ENCODE data around the gene APBB1. TPM values are rescaled to one million over a fixed set of nuclear protein-coding genes. Genes with fewer than 3 reads are reported as not detected.

Gene APBB1
- total RNA-seq, 6 experiments from 2014 or later = 32.3 to 38.7 (median 35.4) TPM

GRCh38 chr11:6410695-6411430 is 8.0 kb downstream of the APBB1 start:
- Mint-ChIP-seq H3K27ac (no peak overlapping the region), H3K9me3 (no peaks in the 10 kb centered on the region), H3K36me3 (ENCODE audit: low read depth) (no peaks in the 10 kb centered on the region), H3K27me3 (ENCODE audit: insufficient read depth) (no peaks in the 10 kb centered on the region), H3K4me1 (ENCODE audit: low read depth) (no peaks in the 10 kb centered on the region), H3K4me3 (no peak overlapping the region)
- TF ChIP-seq, protein P1, sequence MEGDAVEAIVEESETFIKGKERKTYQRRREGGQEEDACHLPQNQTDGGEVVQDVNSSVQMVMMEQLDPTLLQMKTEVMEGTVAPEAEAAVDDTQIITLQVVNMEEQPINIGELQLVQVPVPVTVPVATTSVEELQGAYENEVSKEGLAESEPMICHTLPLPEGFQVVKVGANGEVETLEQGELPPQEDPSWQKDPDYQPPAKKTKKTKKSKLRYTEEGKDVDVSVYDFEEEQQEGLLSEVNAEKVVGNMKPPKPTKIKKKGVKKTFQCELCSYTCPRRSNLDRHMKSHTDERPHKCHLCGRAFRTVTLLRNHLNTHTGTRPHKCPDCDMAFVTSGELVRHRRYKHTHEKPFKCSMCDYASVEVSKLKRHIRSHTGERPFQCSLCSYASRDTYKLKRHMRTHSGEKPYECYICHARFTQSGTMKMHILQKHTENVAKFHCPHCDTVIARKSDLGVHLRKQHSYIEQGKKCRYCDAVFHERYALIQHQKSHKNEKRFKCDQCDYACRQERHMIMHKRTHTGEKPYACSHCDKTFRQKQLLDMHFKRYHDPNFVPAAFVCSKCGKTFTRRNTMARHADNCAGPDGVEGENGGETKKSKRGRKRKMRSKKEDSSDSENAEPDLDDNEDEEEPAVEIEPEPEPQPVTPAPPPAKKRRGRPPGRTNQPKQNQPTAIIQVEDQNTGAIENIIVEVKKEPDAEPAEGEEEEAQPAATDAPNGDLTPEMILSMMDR (IDR thresholded peaks at IDR 0.05) = no peak
- DNase-seq = no peak

GRCh38 chr11:6406370-6406769 is 12.5 kb downstream of the APBB1 start:
- no peaks in the 10 kb centered on the region for H3K36me3 Mint-ChIP-seq (ENCODE audit: low read depth)
- H3K27ac Mint-ChIP-seq = no peak overlapping the region
- no peak overlapping the region for H3K4me3 Mint-ChIP-seq
- no peaks in the 10 kb centered on the region; the same call in 1 of the 2 replicates for H3K27me3 Mint-ChIP-seq (ENCODE audit: insufficient read depth)
- TF ChIP-seq, protein P1 (IDR thresholded peaks at IDR 0.05) = no peak
- DNase-seq = no peak
- H3K9me3 Mint-ChIP-seq = no peaks in the 10 kb centered on the region
- H3K4me1 Mint-ChIP-seq (ENCODE audit: low read depth) = peaks cover 16% of the 10 kb centered on the region

GRCh38 chr11:6405846-6406245 is 13.0 kb downstream of the APBB1 start:
- peaks cover 16% of the 10 kb centered on the region for H3K4me1 Mint-ChIP-seq (ENCODE audit: low read depth)

GRCh38 chr11:6405052-6405667 is 13.7 kb downstream of the APBB1 start:
- Mint-ChIP-seq H3K9me3 (no peaks in the 10 kb centered on the region), H3K27ac (no peak overlapping the region), H3K36me3 (ENCODE audit: low read depth) (no peaks in the 10 kb centered on the region), H3K4me3 (no peak overlapping the region), H3K27me3 (ENCODE audit: insufficient read depth) (no peaks in the 10 kb centered on the region; the same call in 1 of the 2 replicates), H3K4me1 (ENCODE audit: low read depth) (peaks cover 16% of the 10 kb centered on the region)
- DNase-seq = no peak
- TF ChIP-seq, protein P1 (IDR thresholded peaks at IDR 0.05) = no peak

More at GRCh38 chr11:6405846-6406245, 13.0 kb downstream of the APBB1 start:
- TF ChIP-seq, protein P1 (IDR thresholded peaks at IDR 0.05) = no peak
- no peaks in the 10 kb centered on the region for H3K36me3 Mint-ChIP-seq (ENCODE audit: low read depth)
- no peak overlapping the region for H3K4me3 Mint-ChIP-seq
- H3K27ac Mint-ChIP-seq = no peak overlapping the region
- DNase-seq = no peak
- H3K27me3 Mint-ChIP-seq (ENCODE audit: insufficient read depth) = no peaks in the 10 kb centered on the region; the same call in 1 of the 2 replicates
- H3K9me3 Mint-ChIP-seq = no peaks in the 10 kb centered on the region

DNA sequence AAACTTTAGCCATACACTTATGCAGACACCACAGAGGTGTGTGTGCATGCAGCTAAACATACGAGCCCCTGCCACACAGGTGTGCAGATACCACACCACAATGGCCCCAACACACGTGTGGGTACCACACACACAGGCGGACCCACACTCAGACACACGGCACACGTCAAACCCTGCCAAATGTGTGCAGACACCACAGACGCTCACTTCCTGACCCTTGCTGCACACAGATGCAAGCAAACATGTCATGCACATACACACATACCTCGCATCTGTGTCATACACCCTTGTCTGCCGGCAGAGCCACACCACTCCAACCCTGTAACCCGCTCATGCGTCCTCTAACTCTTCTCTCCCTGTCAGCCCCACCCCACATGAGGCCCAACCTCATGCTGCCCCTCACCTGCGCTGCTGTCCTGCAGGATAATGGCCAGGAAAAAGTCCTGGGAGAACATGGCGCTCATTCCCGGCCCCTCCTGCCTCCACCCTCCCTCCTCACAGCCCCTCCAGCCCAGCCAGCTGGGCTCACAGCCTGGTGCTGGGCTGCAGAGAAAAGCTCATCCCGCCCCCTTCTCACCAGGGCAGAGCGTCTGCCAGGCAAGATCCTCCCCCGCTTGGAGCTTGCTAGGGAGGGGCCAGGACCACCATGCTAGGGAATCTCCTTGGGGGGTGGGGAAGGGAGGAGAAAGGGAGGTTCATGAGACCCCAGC is 14.4 kb downstream of the APBB1 start:
- Mint-ChIP-seq H3K27me3 (ENCODE audit: insufficient read depth) (no peaks in the 10 kb centered on the region; the same call in 1 of the 2 replicates), H3K27ac (no peak overlapping the region), H3K9me3 (no peaks in the 10 kb centered on the region), H3K4me3 (no peak overlapping the region), H3K4me1 (ENCODE audit: low read depth) (peaks cover 16% of the 10 kb centered on the region), H3K36me3 (ENCODE audit: low read depth) (0 out of 2 replicates have a peak, but pooled peaks cover 1% of the 10 kb centered on the region)
- TF ChIP-seq, protein P1 (IDR thresholded peaks at IDR 0.05) = no peak
- DNase-seq = peak; percentile 23

Data from HFFc6 (cell line).